Stimulated activated naive CD8-positive, alpha-beta T cell treated with anti-CD3 and anti-CD28 coated beads, Interleukin-15, Interleukin-2, amounts not matched to agents 100 ng/mL and 50 ng/mL, for 24 hours (primary cell): ENCODE data around the gene DOCK1.

Source experiments
- H3K27ac Mint-ChIP-seq: one replicate; pipeline ENCODE4 v1.8.0; 2021; ENCODE audit warnings: mild to moderate bottlenecking, mixed read lengths
- H3K27me3 Mint-ChIP-seq: one replicate; pipeline ENCODE4 v1.8.0; 2021; ENCODE audit warnings: mixed read lengths
- H3K36me3 Mint-ChIP-seq: one replicate; pipeline ENCODE4 v1.8.0; 2021; ENCODE audit warnings: low read depth, mixed read lengths
- H3K4me1 Mint-ChIP-seq: one replicate; pipeline ENCODE4 v1.8.0; 2021; ENCODE audit warnings: low read depth, mixed read lengths
- H3K4me3 Mint-ChIP-seq: one replicate; pipeline ENCODE4 v1.8.0; 2021; ENCODE audit warnings: mild to moderate bottlenecking, mixed read lengths
- H3K9me3 Mint-ChIP-seq: one replicate; pipeline ENCODE4 v1.8.0; 2021; ENCODE audit warnings: mixed read lengths

The DOCK1 gene

DNA sequence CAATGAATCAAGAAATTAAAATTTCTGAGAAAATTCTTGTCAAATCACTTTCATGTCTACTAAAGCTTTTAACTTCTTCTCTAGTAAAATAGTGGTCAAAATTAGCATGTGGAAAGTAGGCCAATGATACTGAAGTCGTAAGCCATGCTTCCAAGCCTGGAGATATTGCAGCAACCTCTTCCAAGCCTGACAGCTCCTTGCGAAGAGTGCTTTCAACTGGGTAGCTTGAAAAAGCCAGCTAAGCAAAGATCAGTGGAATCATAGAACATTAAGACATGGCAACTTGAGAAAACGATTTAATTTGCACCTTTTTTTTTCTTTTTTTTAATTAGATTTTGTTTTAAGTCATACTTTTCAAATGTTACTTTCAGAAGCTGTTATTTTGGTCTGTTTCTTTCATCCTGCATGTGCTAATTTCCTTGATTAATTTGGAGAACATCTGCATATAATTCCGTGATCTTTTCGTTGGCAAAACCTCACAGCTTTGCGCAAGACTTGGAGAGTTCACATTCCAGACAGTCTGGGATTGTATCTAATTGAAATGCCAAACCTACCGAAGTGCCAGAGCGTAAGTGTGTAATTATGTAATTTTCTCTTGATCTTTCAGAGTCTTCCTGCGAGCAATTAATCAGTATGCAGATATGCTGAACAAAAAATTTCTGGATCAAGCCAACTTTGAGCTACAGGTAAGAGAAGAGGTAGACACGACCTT is 433.3 kb downstream of the DOCK1 start:
- no peaks in the 10 kb centered on the region for H3K27me3 Mint-ChIP-seq
- no peaks in the 10 kb centered on the region for H3K36me3 Mint-ChIP-seq
- H3K4me1 Mint-ChIP-seq: no peaks in the 10 kb centered on the region
- H3K9me3 Mint-ChIP-seq: no peaks in the 10 kb centered on the region
- H3K4me3 Mint-ChIP-seq: no peak overlapping the region
- no peak overlapping the region for H3K27ac Mint-ChIP-seq

DNA sequence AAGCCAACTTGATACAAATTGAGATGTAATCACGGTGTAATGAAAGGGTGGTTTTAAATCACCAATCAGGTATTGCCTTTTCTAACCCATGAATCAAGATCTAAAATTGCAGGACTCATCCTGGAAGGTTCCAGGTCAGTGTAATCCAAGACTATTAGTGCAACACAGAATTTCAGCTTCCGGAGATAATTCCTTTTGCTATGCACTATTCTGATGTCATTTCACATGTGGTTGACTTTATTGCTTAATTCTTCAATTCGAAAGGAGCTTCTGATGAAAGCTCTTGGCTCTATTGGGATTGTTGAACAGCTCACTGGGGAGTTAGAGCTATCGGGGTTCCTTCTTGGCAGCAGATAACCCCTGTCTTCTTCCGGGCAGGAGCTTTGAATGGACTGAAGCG is 438.6 kb downstream of the DOCK1 start:
- H3K27me3 Mint-ChIP-seq: no peaks in the 10 kb centered on the region
- no peaks in the 10 kb centered on the region for H3K4me1 Mint-ChIP-seq
- H3K27ac Mint-ChIP-seq: no peak overlapping the region
- no peaks in the 10 kb centered on the region for H3K9me3 Mint-ChIP-seq
- H3K36me3 Mint-ChIP-seq: no peaks in the 10 kb centered on the region
- H3K4me3 Mint-ChIP-seq: no peak overlapping the region

DNA sequence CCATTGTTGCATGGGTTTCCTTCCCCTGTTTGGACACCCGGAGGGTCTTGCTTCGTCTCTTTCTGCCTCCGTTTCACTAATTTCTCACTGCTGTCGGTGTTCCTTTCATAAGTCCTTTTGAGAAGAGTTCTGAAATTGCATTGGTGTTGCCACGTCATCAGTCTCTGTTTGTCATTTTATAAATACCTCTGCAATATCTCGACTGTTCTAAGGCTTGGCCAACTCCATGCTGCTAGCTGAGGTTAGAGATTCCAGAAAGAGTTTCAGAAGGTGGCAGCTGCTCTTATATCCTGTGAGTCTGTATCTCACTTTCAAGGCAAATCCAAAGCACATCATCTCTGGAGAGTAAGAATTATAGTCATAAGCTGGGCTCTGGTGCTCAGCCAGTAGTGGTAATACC is 439.1 kb downstream of the DOCK1 start:
- H3K9me3 Mint-ChIP-seq: no peaks in the 10 kb centered on the region
- no peaks in the 10 kb centered on the region for H3K4me1 Mint-ChIP-seq
- no peak overlapping the region for H3K4me3 Mint-ChIP-seq
- no peak overlapping the region for H3K27ac Mint-ChIP-seq
- H3K27me3 Mint-ChIP-seq: no peaks in the 10 kb centered on the region
- H3K36me3 Mint-ChIP-seq: no peaks in the 10 kb centered on the region

DNA sequence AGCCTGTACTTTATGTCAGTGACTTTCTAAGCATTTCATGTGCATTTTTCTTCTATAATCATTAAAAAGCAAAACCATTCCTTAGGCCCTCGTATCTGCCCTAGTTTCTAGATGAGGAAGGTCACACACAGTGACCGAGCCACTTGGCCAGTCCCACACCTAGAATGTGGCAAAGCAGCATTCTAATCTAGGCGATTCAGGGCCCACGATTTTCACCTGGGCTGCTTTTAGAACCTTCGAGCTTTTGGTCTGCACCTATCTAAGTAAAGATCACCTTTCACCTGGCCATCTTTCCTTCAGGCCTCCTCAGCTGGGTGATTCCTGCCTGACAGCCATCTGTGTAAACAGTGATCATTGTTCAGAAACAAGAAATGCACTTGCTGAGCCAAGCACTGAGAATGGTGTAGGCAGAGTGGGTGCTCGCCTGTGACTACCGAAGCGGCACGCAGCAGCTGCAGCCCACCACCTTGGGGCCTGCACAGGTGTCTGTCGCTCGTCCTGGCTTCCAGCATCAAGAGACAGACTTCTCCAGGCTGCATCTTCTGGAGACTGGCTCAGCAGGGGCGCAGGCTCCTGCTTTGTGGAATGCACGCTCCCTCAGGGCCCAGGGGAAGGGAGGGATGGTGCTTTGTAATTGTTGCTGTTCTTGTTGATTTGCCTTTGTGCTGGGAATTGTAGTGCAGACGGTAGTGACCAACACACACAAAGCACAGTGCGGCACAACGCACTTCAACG is 440.2 kb downstream of the DOCK1 start:
- no peak overlapping the region for H3K4me3 Mint-ChIP-seq
- H3K4me1 Mint-ChIP-seq: no peaks in the 10 kb centered on the region
- no peak overlapping the region for H3K27ac Mint-ChIP-seq
- H3K36me3 Mint-ChIP-seq: no peaks in the 10 kb centered on the region
- no peaks in the 10 kb centered on the region for H3K27me3 Mint-ChIP-seq
- H3K9me3 Mint-ChIP-seq: no peaks in the 10 kb centered on the region

DNA sequence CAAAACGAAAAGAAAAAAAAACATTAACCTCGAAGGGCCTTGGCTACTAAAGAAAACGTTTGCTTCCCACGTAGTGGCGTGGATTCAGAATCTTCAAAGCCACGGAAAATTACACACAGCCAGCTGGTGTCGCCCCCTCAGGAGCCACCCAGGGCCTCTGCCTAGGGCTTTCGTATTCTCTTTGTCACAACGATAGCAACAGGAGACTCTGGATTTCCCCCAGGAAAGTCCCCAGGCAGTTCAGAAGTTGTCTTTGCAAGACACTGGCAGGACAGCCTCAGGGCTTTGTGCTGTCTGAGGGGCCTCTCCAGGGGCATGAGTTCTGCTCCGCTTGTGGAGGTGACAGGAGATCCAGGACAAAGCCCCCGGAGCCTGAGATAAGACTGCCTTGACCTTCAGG is 441.4 kb downstream of the DOCK1 start:
- H3K4me3 Mint-ChIP-seq: no peak overlapping the region
- H3K27ac Mint-ChIP-seq: no peak overlapping the region
- no peaks in the 10 kb centered on the region for H3K27me3 Mint-ChIP-seq
- no peaks in the 10 kb centered on the region for H3K36me3 Mint-ChIP-seq
- no peaks in the 10 kb centered on the region for H3K9me3 Mint-ChIP-seq
- H3K4me1 Mint-ChIP-seq: no peaks in the 10 kb centered on the region

DNA sequence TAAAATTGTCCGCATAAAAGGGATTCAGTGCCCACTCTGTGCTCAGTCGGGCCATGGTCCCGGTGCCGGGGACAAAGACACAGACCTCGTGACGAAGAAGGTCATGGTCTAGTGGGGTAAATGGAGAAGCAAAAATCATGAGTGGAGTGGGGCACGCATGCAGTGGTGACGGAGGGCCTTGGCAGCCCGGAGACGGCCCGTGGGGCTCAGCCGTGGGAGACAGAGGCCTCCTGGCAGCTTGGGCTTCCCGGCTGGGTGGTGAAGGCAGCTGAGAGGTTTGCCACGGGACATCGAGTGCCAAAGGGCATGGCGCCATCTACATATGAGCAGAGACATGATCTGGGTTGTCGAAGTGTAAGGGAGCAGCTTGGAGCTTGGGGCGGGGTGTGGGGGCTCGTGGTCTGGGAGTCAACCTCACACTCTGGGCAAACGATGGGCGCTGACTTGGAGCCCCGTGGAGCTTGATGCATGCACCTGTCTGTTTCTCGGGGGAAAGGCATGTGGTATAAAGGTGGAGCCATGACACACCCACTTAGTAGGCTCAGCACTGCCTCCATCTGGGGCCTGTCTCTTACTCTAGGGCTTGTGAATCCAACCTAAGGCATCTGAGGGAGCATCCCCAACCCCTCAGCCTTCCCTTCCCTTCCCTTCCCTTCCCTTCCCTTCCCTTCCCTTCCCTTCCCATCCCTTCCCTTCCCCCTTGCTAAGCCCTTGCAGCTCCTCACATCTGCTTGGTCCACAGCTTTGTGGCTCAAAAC is 442.2 kb downstream of the DOCK1 start:
- no peak overlapping the region for H3K4me3 Mint-ChIP-seq
- H3K9me3 Mint-ChIP-seq: no peaks in the 10 kb centered on the region
- no peaks in the 10 kb centered on the region for H3K4me1 Mint-ChIP-seq
- H3K27me3 Mint-ChIP-seq: no peaks in the 10 kb centered on the region
- H3K36me3 Mint-ChIP-seq: no peaks in the 10 kb centered on the region
- no peak overlapping the region for H3K27ac Mint-ChIP-seq

DNA sequence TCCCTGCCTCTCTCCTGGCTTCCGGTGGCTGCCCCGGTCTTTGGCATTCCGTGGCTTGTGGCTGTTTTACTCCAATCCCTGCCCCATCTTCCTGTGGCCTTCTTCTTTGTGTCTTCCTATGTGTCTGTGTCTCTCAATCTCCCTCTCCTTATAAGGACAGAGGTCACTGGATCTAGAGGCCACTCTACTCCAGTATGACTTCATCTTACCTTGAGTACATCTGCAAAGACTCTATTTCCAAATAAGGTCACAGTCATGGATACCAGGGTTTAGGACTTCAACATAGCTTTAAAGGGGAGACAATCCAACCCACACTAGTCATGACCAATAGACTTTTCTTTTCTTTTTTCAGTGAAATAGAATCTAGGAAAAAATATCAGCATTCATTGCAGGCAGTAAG is 444.5 kb downstream of the DOCK1 start:
- Mint-ChIP-seq H3K27me3 (no peaks in the 10 kb centered on the region), H3K36me3 (no peaks in the 10 kb centered on the region), H3K4me1 (no peaks in the 10 kb centered on the region), H3K27ac (no peak overlapping the region), H3K4me3 (no peak overlapping the region), H3K9me3 (no peaks in the 10 kb centered on the region)

DNA sequence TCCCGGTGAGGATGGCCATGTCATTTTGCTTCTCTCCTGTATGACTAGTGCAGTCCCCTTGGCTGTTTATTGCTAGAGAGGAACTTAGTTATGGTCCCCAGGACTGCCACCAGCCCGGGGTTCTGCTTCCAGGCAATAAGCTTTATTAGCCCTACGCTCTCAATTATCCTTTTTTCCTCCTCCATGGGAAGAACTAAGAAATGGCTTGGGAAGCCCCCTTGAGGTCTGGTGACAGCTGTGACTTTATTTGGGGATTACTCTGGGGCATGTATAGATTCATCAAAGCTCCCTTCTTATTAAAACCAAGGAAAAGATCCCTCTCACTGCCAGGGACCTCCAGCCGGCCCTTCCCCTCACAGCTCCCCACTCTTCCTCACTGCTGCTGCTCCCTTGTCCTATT is 446.3 kb downstream of the DOCK1 start:
- Mint-ChIP-seq H3K4me3 (no peak overlapping the region), H3K27ac (no peak overlapping the region), H3K4me1 (no peaks in the 10 kb centered on the region), H3K36me3 (no peaks in the 10 kb centered on the region), H3K27me3 (no peaks in the 10 kb centered on the region), H3K9me3 (no peaks in the 10 kb centered on the region)

DNA sequence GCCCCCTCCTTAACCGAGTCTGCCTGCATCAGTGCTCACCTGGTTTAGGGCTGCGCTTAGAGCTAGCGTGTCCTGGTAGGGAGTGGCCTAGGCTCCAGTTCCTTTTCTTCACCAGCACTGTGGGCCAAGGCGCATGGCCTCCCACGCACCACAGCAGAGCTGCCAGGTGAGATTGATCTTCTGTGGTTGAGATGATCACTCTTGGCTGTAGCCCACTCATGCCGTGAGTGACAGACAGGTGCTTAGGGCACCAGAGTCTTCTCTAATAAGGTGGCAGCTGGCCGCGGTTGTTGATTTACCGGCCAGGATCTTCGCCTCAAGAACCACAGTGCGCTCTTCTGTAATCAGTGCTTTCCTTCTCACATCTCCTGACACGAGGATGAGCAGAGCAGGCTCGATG is 448.3 kb downstream of the DOCK1 start:
- Mint-ChIP-seq H3K4me1 (no peaks in the 10 kb centered on the region), H3K27me3 (no peaks in the 10 kb centered on the region), H3K9me3 (no peaks in the 10 kb centered on the region), H3K36me3 (no peaks in the 10 kb centered on the region), H3K4me3 (no peak overlapping the region), H3K27ac (no peak overlapping the region)

DNA sequence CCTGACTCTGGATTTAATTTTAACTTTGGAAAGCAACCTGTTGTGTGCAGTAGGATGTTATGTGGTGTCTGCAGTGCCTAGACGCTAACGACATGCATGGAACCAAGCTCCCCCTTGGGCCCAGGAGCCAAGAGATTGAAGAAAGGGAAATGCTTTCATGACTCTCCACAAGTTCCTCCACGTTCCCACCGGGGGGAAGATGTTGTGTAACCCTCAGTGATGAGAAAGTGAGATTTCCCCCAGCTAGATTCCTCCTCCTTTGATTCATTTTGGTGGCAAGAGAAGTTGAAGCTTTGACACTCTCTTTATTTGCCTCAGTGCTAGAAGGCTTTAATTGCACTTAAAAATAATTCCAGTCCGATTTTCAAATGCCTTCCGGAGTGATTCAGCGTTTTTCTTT is 449.0 kb downstream of the DOCK1 start:
- Mint-ChIP-seq H3K27ac (no peak overlapping the region), H3K9me3 (no peaks in the 10 kb centered on the region), H3K4me1 (no peaks in the 10 kb centered on the region), H3K4me3 (no peak overlapping the region), H3K27me3 (no peaks in the 10 kb centered on the region), H3K36me3 (no peaks in the 10 kb centered on the region)

DNA sequence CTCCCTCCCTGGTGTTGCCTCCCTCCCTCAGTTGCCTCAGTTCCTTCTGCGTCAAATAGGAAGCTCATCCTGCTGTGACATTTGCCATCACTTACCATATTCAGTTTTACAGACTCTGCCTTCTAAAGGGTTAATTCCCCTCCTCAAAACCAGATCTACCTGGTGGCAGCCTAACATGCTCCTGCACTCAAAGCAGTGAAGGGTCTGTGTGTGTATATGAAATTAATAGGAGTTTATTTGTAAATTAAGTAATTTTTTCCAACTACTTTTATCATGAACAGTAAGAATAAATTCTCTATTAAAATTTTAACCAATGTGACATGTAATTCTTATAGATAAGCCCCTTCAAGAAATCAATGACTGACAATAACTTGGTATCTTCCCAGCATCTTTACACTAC is 449.8 kb downstream of the DOCK1 start:
- Mint-ChIP-seq H3K9me3 (no peaks in the 10 kb centered on the region), H3K4me3 (no peak overlapping the region), H3K4me1 (no peaks in the 10 kb centered on the region), H3K36me3 (no peaks in the 10 kb centered on the region), H3K27me3 (no peaks in the 10 kb centered on the region), H3K27ac (no peak overlapping the region)

DNA sequence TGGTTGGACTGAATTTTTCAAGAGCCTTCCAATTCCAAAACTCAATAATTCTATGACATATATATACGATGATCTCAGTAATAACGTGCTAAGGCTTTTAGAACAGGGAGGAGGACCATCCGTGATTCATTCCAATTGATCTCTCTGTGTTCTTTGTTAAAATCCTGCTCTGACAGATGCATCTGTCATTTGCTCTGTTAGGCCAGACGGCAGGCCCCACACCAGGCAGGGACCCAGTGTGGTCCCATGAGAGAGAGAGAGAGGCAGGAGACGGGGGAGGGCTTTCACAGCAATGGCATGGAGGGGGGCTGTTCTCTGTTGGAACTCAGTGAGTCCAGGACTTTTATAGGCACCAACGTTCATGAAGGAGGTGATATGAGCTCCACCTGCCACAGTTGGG is 451.1 kb downstream of the DOCK1 start:
- Mint-ChIP-seq H3K9me3 (no peaks in the 10 kb centered on the region), H3K4me1 (no peaks in the 10 kb centered on the region), H3K27me3 (no peaks in the 10 kb centered on the region), H3K36me3 (no peaks in the 10 kb centered on the region), H3K27ac (no peak overlapping the region), H3K4me3 (no peak overlapping the region)

DNA sequence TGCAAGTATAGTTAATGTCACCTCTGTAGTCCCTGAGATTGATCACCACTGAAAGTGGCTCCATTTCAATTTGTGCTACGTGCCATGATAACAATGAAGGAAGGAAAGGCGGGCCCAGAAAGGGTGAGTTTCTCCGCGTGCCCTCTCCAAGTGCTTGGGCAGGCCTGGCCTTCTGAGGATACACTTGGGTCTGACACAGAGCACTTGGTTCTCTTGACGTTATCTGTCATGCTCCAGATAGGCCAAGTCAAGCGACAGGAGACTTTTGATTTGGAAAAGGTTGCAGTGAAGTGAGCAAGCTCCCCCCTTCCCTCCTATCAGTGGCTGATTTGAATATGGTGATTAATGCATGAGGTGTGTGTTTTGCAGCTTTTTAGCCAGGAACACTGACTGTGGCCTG is 452.0 kb downstream of the DOCK1 start:
- no peaks in the 10 kb centered on the region for H3K27me3 Mint-ChIP-seq
- H3K4me3 Mint-ChIP-seq: no peak overlapping the region
- H3K4me1 Mint-ChIP-seq: no peaks in the 10 kb centered on the region
- H3K9me3 Mint-ChIP-seq: no peaks in the 10 kb centered on the region
- no peak overlapping the region for H3K27ac Mint-ChIP-seq
- H3K36me3 Mint-ChIP-seq: no peaks in the 10 kb centered on the region

DNA sequence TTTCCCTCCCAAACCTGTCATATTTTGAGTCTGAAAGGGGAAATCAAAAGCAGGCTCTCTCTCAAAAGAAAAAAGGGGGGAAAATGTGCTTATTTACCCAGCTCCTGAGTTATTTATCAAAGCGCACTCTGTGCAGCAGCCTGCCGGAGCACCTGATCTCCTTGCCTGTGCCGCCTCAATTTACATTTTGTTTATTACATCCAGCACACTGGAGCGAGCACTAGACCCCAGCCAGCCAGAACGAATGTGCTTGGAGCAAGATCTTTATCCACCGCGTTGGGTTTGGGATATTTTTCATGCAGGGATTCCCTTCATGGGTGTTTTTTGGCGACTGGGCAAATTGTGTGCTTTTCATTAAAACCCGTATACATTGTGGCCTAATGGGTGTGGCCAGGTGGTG is 453.1 kb downstream of the DOCK1 start:
- Mint-ChIP-seq H3K4me1 (no peaks in the 10 kb centered on the region), H3K27me3 (no peaks in the 10 kb centered on the region), H3K4me3 (no peak overlapping the region), H3K36me3 (no peaks in the 10 kb centered on the region), H3K9me3 (no peaks in the 10 kb centered on the region), H3K27ac (no peak overlapping the region)

DNA sequence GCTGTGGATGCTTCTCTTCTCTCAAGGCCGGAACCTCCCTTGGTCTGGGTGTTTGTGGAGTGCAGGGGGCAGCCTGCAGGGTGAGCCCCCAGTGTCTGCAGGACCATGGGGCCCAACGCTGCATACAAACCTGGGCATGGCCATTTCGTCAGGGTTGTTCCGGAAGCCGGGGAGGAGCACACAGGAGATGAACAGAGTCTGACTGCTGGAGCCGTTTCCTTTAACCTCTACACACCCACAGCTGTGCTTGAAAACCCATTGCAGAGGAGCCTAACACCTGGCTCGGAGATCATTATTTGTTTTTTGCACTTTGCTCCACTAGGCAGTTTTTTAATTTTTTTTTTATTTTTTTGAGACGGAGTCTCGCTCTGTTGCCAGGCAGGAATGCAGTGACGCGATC is 458.8 kb downstream of the DOCK1 start:
- no peaks in the 10 kb centered on the region for H3K36me3 Mint-ChIP-seq
- no peaks in the 10 kb centered on the region for H3K27me3 Mint-ChIP-seq
- no peak overlapping the region for H3K27ac Mint-ChIP-seq
- no peak overlapping the region for H3K4me3 Mint-ChIP-seq
- H3K4me1 Mint-ChIP-seq: no peaks in the 10 kb centered on the region
- H3K9me3 Mint-ChIP-seq: no peaks in the 10 kb centered on the region
